ENCODE measurements around the gene LCP1. TPM values are rescaled to one million over a fixed set of nuclear protein-coding genes. Genes with fewer than 3 reads are reported as not detected.

Gene LCP1
- total RNA-seq, 1 donor from 2014 or later = 8.4 TPM

GRCh38 chr13:46176756-46177155 is 5.2 kb downstream of the LCP1 start:
- Histone ChIP-seq H3K4me2 (ENCODE audit: low read length) (no peak overlapping the region), H3K27me3 (ENCODE audit: insufficient read depth, low read length) (no peaks in the 10 kb centered on the region), H3K36me3 (ENCODE audit: insufficient read depth, low read length) (no peaks in the 10 kb centered on the region), H3K9me3 (ENCODE audit: insufficient read depth, low read depth, low read length) (no peaks in the 10 kb centered on the region), H3K27ac (ENCODE audit: low read depth, low read length) (no peak overlapping the region), H2AFZ (ENCODE audit: low read depth, low read length) (peak overlapping the region; percentile 23), H4K20me1 (ENCODE audit: insufficient read depth, low read length) (no peaks in the 10 kb centered on the region), H3K4me1 (ENCODE audit: insufficient read depth, low read length) (peaks cover 5% of the 10 kb centered on the region), H3K79me2 (ENCODE audit: insufficient read depth, low read length) (no peaks in the 10 kb centered on the region), H3K9ac (ENCODE audit: low read length) (no peak overlapping the region), H3K4me3 (ENCODE audit: insufficient read depth, low read depth, low read length) (no peak overlapping the region)
- no peak for DNase-seq (ENCODE audit: low read depth)
- no peak for TF ChIP-seq CTCF (IDR thresholded peaks at IDR 0.05; ENCODE audit: insufficient read depth, low read depth, low read length)
- TF ChIP-seq EZH2 (IDR thresholded peaks at IDR 0.05; ENCODE audit: insufficient read depth, low read length) = no peak
- H3K4me1 Mint-ChIP-seq (ENCODE audit: low read depth, unreplicated experiment) = peaks cover 7% of the 10 kb centered on the region
- H3K27me3 Mint-ChIP-seq (ENCODE audit: low read depth, unreplicated experiment) = peaks cover 2% of the 10 kb centered on the region
- FAIRE-seq = no peak
- H3K27ac Mint-ChIP-seq (ENCODE audit: unreplicated experiment) = peak overlapping the region; percentile 69
- H3K36me3 Mint-ChIP-seq (ENCODE audit: low read depth, unreplicated experiment) = no peaks in the 10 kb centered on the region
- no peak overlapping the region for H3K4me3 Mint-ChIP-seq (ENCODE audit: unreplicated experiment)
- no peaks in the 10 kb centered on the region for H3K9me3 Mint-ChIP-seq (ENCODE audit: unreplicated experiment)

GRCh38 chr13:46173656-46174055 is 8.3 kb downstream of the LCP1 start:
- Histone ChIP-seq H3K4me1 (ENCODE audit: insufficient read depth, low read length) (peaks cover 5% of the 10 kb centered on the region), H3K4me2 (ENCODE audit: low read length) (no peak overlapping the region), H3K9ac (ENCODE audit: low read length) (no peak overlapping the region), H3K9me3 (ENCODE audit: insufficient read depth, low read depth, low read length) (no peaks in the 10 kb centered on the region), H2AFZ (ENCODE audit: low read depth, low read length) (no peak overlapping the region), H3K36me3 (ENCODE audit: insufficient read depth, low read length) (no peaks in the 10 kb centered on the region), H3K27ac (ENCODE audit: low read depth, low read length) (no peak overlapping the region), H3K79me2 (ENCODE audit: insufficient read depth, low read length) (no peaks in the 10 kb centered on the region), H4K20me1 (ENCODE audit: insufficient read depth, low read length) (no peaks in the 10 kb centered on the region), H3K27me3 (ENCODE audit: insufficient read depth, low read length) (no peaks in the 10 kb centered on the region), H3K4me3 (ENCODE audit: insufficient read depth, low read depth, low read length) (no peak overlapping the region)
- H3K27ac Mint-ChIP-seq (ENCODE audit: unreplicated experiment) = no peak overlapping the region
- FAIRE-seq (no peak), DNase-seq (ENCODE audit: low read depth) (no peak)
- no peaks in the 10 kb centered on the region for H3K36me3 Mint-ChIP-seq (ENCODE audit: low read depth, unreplicated experiment)
- no peaks in the 10 kb centered on the region for H3K9me3 Mint-ChIP-seq (ENCODE audit: unreplicated experiment)
- TF ChIP-seq EZH2 (IDR thresholded peaks at IDR 0.05; ENCODE audit: insufficient read depth, low read length) = no peak
- no peak for TF ChIP-seq CTCF (IDR thresholded peaks at IDR 0.05; ENCODE audit: insufficient read depth, low read depth, low read length)
- no peak overlapping the region for H3K4me3 Mint-ChIP-seq (ENCODE audit: unreplicated experiment)
- H3K4me1 Mint-ChIP-seq (ENCODE audit: low read depth, unreplicated experiment) = peaks cover 13% of the 10 kb centered on the region
- peaks cover 2% of the 10 kb centered on the region for H3K27me3 Mint-ChIP-seq (ENCODE audit: low read depth, unreplicated experiment)

GRCh38 chr13:46172531-46172991 is 9.4 kb downstream of the LCP1 start:
- Histone ChIP-seq H3K4me3 (ENCODE audit: insufficient read depth, low read depth, low read length) (no peak overlapping the region), H3K4me2 (ENCODE audit: low read length) (no peak overlapping the region), H3K36me3 (ENCODE audit: insufficient read depth, low read length) (no peaks in the 10 kb centered on the region), H3K27me3 (ENCODE audit: insufficient read depth, low read length) (no peaks in the 10 kb centered on the region), H3K9ac (ENCODE audit: low read length) (no peak overlapping the region), H3K9me3 (ENCODE audit: insufficient read depth, low read depth, low read length) (no peaks in the 10 kb centered on the region), H3K4me1 (ENCODE audit: insufficient read depth, low read length) (peaks cover 5% of the 10 kb centered on the region), H3K27ac (ENCODE audit: low read depth, low read length) (no peak overlapping the region), H3K79me2 (ENCODE audit: insufficient read depth, low read length) (no peaks in the 10 kb centered on the region), H2AFZ (ENCODE audit: low read depth, low read length) (no peak overlapping the region), H4K20me1 (ENCODE audit: insufficient read depth, low read length) (no peaks in the 10 kb centered on the region)
- Mint-ChIP-seq H3K27ac (ENCODE audit: unreplicated experiment) (peak overlapping the region; percentile 53), H3K27me3 (ENCODE audit: low read depth, unreplicated experiment) (peaks cover 2% of the 10 kb centered on the region), H3K4me3 (ENCODE audit: unreplicated experiment) (no peak overlapping the region), H3K36me3 (ENCODE audit: low read depth, unreplicated experiment) (no peaks in the 10 kb centered on the region), H3K9me3 (ENCODE audit: unreplicated experiment) (no peaks in the 10 kb centered on the region), H3K4me1 (ENCODE audit: low read depth, unreplicated experiment) (peaks cover 17% of the 10 kb centered on the region)
- DNase-seq (ENCODE audit: low read depth) = no peak
- TF ChIP-seq CTCF (IDR thresholded peaks at IDR 0.05; ENCODE audit: insufficient read depth, low read depth, low read length) (no peak), EZH2 (IDR thresholded peaks at IDR 0.05; ENCODE audit: insufficient read depth, low read length) (no peak)
- FAIRE-seq = no peak
